Heart right ventricle (tissue), 16 donors: ENCODE data around the gene PHACTR2. TPM values are rescaled to one million over a fixed set of nuclear protein-coding genes. Genes with fewer than 3 reads are reported as not detected.
"Not testable (repeated sequence)": the region's sequence is repeated elsewhere in the genome, so short reads cannot be mapped to it uniquely, and the experiment has no call there.

Experiments
- ATAC-seq, 8 donors: fragments of 200-7000 bp; cut with Tn5 transposase; one replicate each; pipeline ENCODE4 v1.9.1; 2020; ENCODE audit warnings: mild to moderate bottlenecking in 8 of 8, moderate library complexity in 8 of 8, moderate number of reproducible peaks in 1 of 8
- DNase-seq, 2 donors: peaks; one replicate each; pipeline ENCODE4 v3.0.0-alpha.2; 2020
- H3K27ac ChIP-seq, 10 donors: fragments of 200-600 bp; sonication (generic) in 2 of 10; one replicate each; pipeline versions ENCODE4 v1.5.0 to v1.8.0; 2020 to 2022; ENCODE audit warnings: mild to moderate bottlenecking in 3 of 10
- H3K27me3 ChIP-seq, 7 donors: fragments of 200-600 bp; one replicate each; pipeline ENCODE4 v1.8.0; 2021 to 2022; ENCODE audit warnings: mild to moderate bottlenecking in 2 of 7
- H3K36me3 ChIP-seq, 9 donors: fragments of 200-600 bp; sonication (generic) in 1 of 9; one replicate each; pipeline versions ENCODE4 v1.5.0 to v1.8.0; 2020 to 2022; ENCODE audit warnings: mild to moderate bottlenecking in 2 of 9
- H3K4me1 ChIP-seq, 9 donors: fragments of 200-600 bp; sonication (generic) in 1 of 9; one replicate each; pipeline versions ENCODE4 v1.5.0 to v1.8.0; 2020 to 2022; ENCODE audit warnings: mild to moderate bottlenecking in 4 of 9
- H3K4me3 ChIP-seq, 10 donors: fragments of 200-600 bp; sonication (generic) in 2 of 10; one replicate each; pipeline versions ENCODE4 v1.5.0 to v1.8.0; 2020 to 2022; ENCODE audit warnings: mild to moderate bottlenecking in 7 of 10, moderate library complexity in 2 of 10
- H3K9me3 ChIP-seq, 11 donors: fragments of 200-600 bp in 10 of 11; sonication (generic) in 2 of 11; one replicate each; pipeline versions ENCODE4 v1.5.0 to v1.8.0; 2013 to 2022; ENCODE audit warnings: mild to moderate bottlenecking in 2 of 11, control low read depth in 1 of 11, moderate library complexity in 1 of 11
- WGBS, 2 donors: extraction: QIAGEN DNeasy Blood & Tissue Kit; methylation state at CpG; one replicate each; pipeline ENCODE4 v1.1.7; 2013; ENCODE audit warnings: inconsistent platforms in 1 of 2; 5-methylcytosine and 5-hydroxymethylcytosine counted together
- intact Hi-C, 10 donors: fragments of 100-400 bp; cut with DNase I; formaldehyde crosslinking; loops; one replicate each; pipeline versions ENCODE4 v1.11.1 to v1.14.2; 2022
- polyA plus RNA-seq, 2 donors: library from polyadenylated mRNA; stranded (reverse); fragments of 200-250 nt; gene quantifications; one replicate each; pipeline ENCODE4 v1.2.3, GENCODE V29; 2013
- total RNA-seq, 10 donors: library from RNA; stranded (reverse); fragmentation: NEBNext Ultra II Directional in 3 of 10; extraction: Animal tissue kit (Norgen Biotek cat#: 25700) in 3 of 10; gene quantifications; one replicate each; pipeline versions ENCODE4 v1.2.1 to v1.2.4, GENCODE V29; 2021 to 2023
- TF ChIP-seq, protein P1 (sequence below), 9 donors: fragments of 200-600 bp; sonication (generic) in 2 of 9; IDR thresholded peaks; one replicate each; pipeline versions ENCODE4 v1.5.0 to v1.8.0; 2021 to 2022; ENCODE audit warnings: antibody characterized with exemption in 9 of 9, mild to moderate bottlenecking in 5 of 9, moderate library complexity in 1 of 9
- donor health status: Arrhythmogenic right ventricular cardiomyopathy.
- donor health status: ischemic (EF 13 %, LVEDD 7.1; RV severe dilation, severe dysfunction).
- donor health status: healthy with polysubstance abuse.
- donor health status: DM: no; HTN: yes; CAD: no.
- donor health status: DM: no; HTN: no; CAD: no.
- donor health status: ischemic (EF 25% LVEDD 6.9; RV normal size, moderate dysfunction).
- donor health status: ischemic (EF 25% LVEDD 5.7; RV mildly dilated, moderate dysfunction).
- donor health status: healthy.
- donor health status: DM: yes; HTN: yes; CAD: no.
- donor health status: Ischemic cardiomyopathy.
- donor health status: ischemic (EF 35%, LVEDD 5.7; RV mildly dilated, moderate dysfunction).
- donor health status: nonischemic (EF 11% LVEDD 7.7; RV severe dilation, severe dysfunction).
- donor health status: DM: yes; HTN: yes; CAD: no.
- donor health status: PGD.
- donor health status: ischemic (EF 29% LVEDD 5.4; RV normal size, mild dysfunction).
- donor health status: nonischemic (EF 23%, LVEDD 6.1; RV moderate dilation, normal function).

The PHACTR2 gene
- total and polyA plus RNA-seq, 12 donors: 6.5 to 96.3 (median 70.2) TPM

DNA sequence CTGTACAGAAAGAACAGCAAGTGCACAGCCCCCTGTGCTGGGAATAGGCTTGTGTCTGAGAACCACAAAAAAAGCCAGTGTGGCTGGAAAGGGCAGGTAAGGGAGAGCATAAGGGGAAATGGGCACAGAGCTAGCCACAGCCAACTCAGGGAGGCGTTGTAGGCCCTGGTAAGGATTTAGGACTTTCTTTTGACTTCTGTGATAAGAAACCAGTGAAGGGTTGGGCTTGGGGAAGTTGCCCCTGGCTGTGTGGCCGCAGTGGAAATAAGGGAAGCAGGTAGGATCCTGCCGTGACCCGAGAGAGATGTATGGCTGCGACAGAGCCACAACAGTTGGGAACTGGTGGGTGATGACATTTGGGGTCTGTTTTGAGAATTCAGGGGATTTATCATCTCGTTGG lies 30.0 kb upstream of the PHACTR2 start:
- peaks cover 0 to 5% (median 0%) of the 10 kb centered on the region in 9 donors for H3K4me1 ChIP-seq
- intact Hi-C loops: no loop called here
- H3K4me3 ChIP-seq: no peak overlapping the region
- H3K27me3 ChIP-seq: no peaks in the 10 kb centered on the region
- WGBS, 2 donors: 82 to 84% methylated on average over 6 of the region's 6 CpGs
- no peaks in the 10 kb centered on the region for H3K36me3 ChIP-seq
- no peak overlapping the region for H3K27ac ChIP-seq
- peaks cover 0 to 10% (median 0%) of the 10 kb centered on the region in 11 donors for H3K9me3 ChIP-seq
- DNase-seq (no peak), ATAC-seq (no peak)
- TF ChIP-seq, protein P1, sequence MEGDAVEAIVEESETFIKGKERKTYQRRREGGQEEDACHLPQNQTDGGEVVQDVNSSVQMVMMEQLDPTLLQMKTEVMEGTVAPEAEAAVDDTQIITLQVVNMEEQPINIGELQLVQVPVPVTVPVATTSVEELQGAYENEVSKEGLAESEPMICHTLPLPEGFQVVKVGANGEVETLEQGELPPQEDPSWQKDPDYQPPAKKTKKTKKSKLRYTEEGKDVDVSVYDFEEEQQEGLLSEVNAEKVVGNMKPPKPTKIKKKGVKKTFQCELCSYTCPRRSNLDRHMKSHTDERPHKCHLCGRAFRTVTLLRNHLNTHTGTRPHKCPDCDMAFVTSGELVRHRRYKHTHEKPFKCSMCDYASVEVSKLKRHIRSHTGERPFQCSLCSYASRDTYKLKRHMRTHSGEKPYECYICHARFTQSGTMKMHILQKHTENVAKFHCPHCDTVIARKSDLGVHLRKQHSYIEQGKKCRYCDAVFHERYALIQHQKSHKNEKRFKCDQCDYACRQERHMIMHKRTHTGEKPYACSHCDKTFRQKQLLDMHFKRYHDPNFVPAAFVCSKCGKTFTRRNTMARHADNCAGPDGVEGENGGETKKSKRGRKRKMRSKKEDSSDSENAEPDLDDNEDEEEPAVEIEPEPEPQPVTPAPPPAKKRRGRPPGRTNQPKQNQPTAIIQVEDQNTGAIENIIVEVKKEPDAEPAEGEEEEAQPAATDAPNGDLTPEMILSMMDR (IDR thresholded peaks at IDR 0.05): no peak

DNA sequence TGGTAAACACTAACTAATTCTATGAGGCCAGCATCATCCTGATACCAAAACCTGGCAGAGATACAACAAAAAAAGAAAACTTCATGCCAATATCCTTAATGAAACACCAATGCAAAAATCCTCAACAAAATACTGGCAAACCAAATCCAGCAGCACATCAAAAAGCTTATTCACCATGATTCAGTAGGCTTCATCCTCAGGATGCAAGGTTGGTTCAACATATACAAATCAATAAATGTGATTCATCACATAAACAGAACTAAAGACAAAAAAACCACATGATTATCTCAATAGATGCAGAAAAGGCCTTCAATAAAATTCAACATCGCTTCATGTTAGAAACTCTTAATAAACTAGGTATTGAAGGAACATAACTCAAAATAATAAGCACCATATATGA lies 28.4 kb upstream of the PHACTR2 start:
- 95 to 100% methylated on average over 1 of the region's 1 CpG for WGBS, 2 donors
- H3K36me3 ChIP-seq, intact Hi-C loops, H3K27me3 ChIP-seq, H3K27ac ChIP-seq, ATAC-seq, H3K4me3 ChIP-seq, H3K9me3 ChIP-seq, DNase-seq: not testable (repeated sequence)
- H3K4me1 ChIP-seq: peaks cover 0 to 15% (median 0%) of the 10 kb centered on the region in 9 donors

DNA sequence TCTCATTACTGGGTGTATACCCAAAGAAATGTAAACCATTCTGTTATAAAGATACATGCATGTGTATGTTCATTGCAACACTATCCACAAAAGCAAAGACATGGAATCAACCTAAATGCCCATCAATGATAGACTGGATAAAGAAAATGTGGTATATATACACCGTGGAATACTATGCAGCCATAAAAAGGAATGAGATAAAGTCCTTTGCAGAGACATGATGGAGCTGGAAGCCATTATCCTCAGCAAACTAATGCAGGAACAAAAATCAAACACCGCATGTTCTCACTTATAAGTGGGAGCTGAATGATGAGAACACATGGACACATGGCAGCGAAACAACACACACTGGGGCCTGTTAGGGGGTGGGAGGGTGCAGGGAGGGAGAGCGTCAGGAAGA lies 26.4 kb upstream of the PHACTR2 start:
- DNase-seq, ATAC-seq, H3K27me3 ChIP-seq, H3K9me3 ChIP-seq, intact Hi-C loops, H3K36me3 ChIP-seq, H3K27ac ChIP-seq, H3K4me3 ChIP-seq: not testable (repeated sequence)
- WGBS, 2 donors: 100% methylated on average over 4 of the region's 4 CpGs
- H3K4me1 ChIP-seq: peaks cover 0 to 15% (median 0%) of the 10 kb centered on the region in 9 donors

DNA sequence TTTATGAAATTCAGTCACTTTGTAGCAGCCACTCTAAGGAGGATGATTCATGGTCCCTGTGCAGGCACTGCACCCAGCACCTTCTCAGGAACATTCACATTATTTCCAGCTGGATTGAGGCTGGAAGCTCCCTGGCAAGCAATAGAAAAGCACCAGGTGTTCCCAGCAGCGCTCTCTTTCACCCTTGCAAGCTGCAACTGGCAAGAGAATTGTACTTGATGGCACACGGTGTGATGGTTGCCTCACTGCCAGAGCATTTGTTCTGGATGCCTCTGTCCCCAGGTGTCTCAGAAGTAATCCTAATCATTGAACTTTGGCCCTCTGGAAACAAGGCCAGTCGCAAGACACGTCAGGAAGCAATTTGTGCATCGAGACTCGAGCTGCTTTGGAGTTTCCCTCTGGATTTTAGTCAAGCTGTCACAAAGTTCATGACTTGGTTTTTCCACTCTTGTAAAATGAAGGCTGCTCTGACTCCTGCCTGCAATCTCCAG lies 24.9 kb upstream of the PHACTR2 start:
- TF ChIP-seq, protein P1 (IDR thresholded peaks at IDR 0.05): no peak
- intact Hi-C loops: no loop called here
- Histone ChIP-seq H3K27ac (no peak overlapping the region), H3K9me3 (peaks cover 0 to 14% (median 0%) of the 10 kb centered on the region in 11 donors), H3K36me3 (no peaks in the 10 kb centered on the region), H3K4me1 (peaks cover 0 to 15% (median 0%) of the 10 kb centered on the region in 9 donors), H3K27me3 (no peaks in the 10 kb centered on the region), H3K4me3 (no peak overlapping the region)
- DNase-seq (no peak), ATAC-seq (peak in 2 of 8 donors; percentile 31 to 34)
- WGBS, 2 donors: 43 to 50% methylated on average over 6 of the region's 6 CpGs

DNA sequence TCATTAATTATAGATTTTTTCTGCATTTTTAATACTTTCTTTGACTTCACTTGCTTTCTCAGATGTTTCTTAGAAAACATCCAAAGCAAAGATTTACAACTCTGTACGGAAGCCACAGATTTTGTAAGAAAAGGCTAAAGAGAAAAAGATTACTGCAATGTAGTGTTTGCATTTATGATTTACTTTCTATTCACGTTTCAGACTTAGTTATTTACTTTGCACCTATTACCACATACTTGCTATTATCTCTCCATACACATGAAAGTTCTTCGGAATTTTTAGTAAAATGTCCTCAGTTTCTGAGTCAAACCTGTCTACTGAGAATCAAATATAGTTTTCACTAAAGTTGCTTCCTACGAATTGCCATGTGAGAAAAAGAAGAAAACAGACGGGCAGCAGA lies 22.2 kb upstream of the PHACTR2 start:
- H3K4me3 ChIP-seq: no peak overlapping the region
- no peaks in the 10 kb centered on the region for H3K27me3 ChIP-seq
- no peaks in the 10 kb centered on the region for H3K36me3 ChIP-seq
- no peak for DNase-seq
- no peak overlapping the region for H3K27ac ChIP-seq
- TF ChIP-seq, protein P1 (IDR thresholded peaks at IDR 0.05): no peak
- 90 to 91% methylated on average over 5 of the region's 5 CpGs for WGBS, 2 donors
- intact Hi-C loops: no loop called here
- peaks cover 0 to 11% (median 0%) of the 10 kb centered on the region in 9 donors for H3K4me1 ChIP-seq
- peaks cover 0 to 29% (median 6%) of the 10 kb centered on the region in 11 donors for H3K9me3 ChIP-seq
- no peak for ATAC-seq
